Measurements from ENCODE around the gene SOHLH1.
"Not testable (repeated sequence)": the region's sequence is repeated elsewhere in the genome, so short reads cannot be mapped to it uniquely, and the experiment has no call there.

The SOHLH1 gene

GRCh38 chr9:135676891-135677290, 22.4 kb downstream of the SOHLH1 start:
- no peak for DNase-seq

- no peak for DNase-seq
Observed at GRCh38 chr9:135674977-135675376, 24.3 kb downstream of the SOHLH1 start.

GRCh38 chr9:135673941-135674340, 25.3 kb downstream of the SOHLH1 start:
- no peak for DNase-seq

GRCh38 chr9:135672786-135673185, 26.5 kb downstream of the SOHLH1 start:
- DNase-seq, result not testable (repeated sequence)

GRCh38 chr9:135671591-135672041, 27.7 kb downstream of the SOHLH1 start:
- DNase-seq, result no peak

- DNase-seq, result no peak
Observed at GRCh38 chr9:135670721-135671590, 28.3 kb downstream of the SOHLH1 start.

GRCh38 chr9:135669616-135670285, 29.5 kb downstream of the SOHLH1 start:
- no peak for DNase-seq

GRCh38 chr9:135669018-135669417, 30.3 kb downstream of the SOHLH1 start:
- not testable (repeated sequence) for DNase-seq

GRCh38 chr9:135667463-135668001, 31.7 kb downstream of the SOHLH1 start:
- DNase-seq, result no peak

- no peak for DNase-seq
Observed at GRCh38 chr9:135666534-135667462, 32.5 kb downstream of the SOHLH1 start.

GRCh38 chr9:135665795-135666189, 33.5 kb downstream of the SOHLH1 start:
- no peak for DNase-seq

- DNase-seq, result no peak
Observed at GRCh38 chr9:135664801-135665794, 34.2 kb downstream of the SOHLH1 start.

GRCh38 chr9:135664266-135664665, 35.0 kb downstream of the SOHLH1 start:
- DNase-seq, result no peak

- DNase-seq, result no peak
Observed at GRCh38 chr9:135663857-135664256, 35.4 kb downstream of the SOHLH1 start.

- DNase-seq, result no peak
Observed at GRCh38 chr9:135663451-135663770, 35.9 kb downstream of the SOHLH1 start.

- no peak for DNase-seq
Observed at GRCh38 chr9:135662758-135663450, 36.4 kb downstream of the SOHLH1 start, which contains the start of gene LCN9. LCN9 (plus strand) TSS chr9:135663309; CDS start chr9:135663322, 13 bp downstream.

GRCh38 chr9:135661816-135662560, 37.3 kb downstream of the SOHLH1 start:
- no peak for DNase-seq

GRCh38 chr9:135660407-135660806, 38.9 kb downstream of the SOHLH1 start:
- DNase-seq, result no peak

GRCh38 chr9:135659252-135659651, 40.0 kb downstream of the SOHLH1 start:
- DNase-seq, result no peak

- no peak for DNase-seq
Observed at GRCh38 chr9:135657416-135657815, 41.9 kb downstream of the SOHLH1 start.
